Sigmoid colon (tissue), 7 donors: ENCODE results near the gene ACAA2. TPM values are rescaled to one million over a fixed set of nuclear protein-coding genes. Genes with fewer than 3 reads are reported as not detected.

Experiments used
- DNase-seq: peaks from one replicate; pipeline ENCODE4 v3.0.0-alpha.2; 2019
- H3K27ac ChIP-seq, 4 donors: fragments of 200-600 bp; sonication (generic); one replicate each; pipeline ENCODE4 v1.5.1; 2016 to 2019; ENCODE audit warnings: mild to moderate bottlenecking in 1 of 4
- H3K27me3 ChIP-seq, 3 donors: fragments of 200-600 bp; sonication (generic); one replicate each; pipeline ENCODE4 v1.5.1; 2019; ENCODE audit warnings: mild to moderate bottlenecking in 1 of 3
- H3K36me3 ChIP-seq, 4 donors: fragments of 200-600 bp; sonication (generic); one replicate each; pipeline ENCODE4 v1.5.1; 2016 to 2019
- H3K4me1 ChIP-seq, 4 donors: fragments of 200-600 bp; sonication (generic); one replicate each; pipeline ENCODE4 v1.5.1; 2017 to 2019
- H3K4me3 ChIP-seq, 4 donors: fragments of 200-600 bp; sonication (generic); one replicate each; pipeline ENCODE4 v1.5.1; 2017 to 2019; ENCODE audit warnings: mild to moderate bottlenecking in 2 of 4, moderate library complexity in 1 of 4
- H3K9me3 ChIP-seq, 4 donors: fragments of 200-600 bp in 3 of 4; sonication (generic) in 3 of 4; one replicate each; pipeline versions ENCODE4 v1.5.1 to v1.6.1; 2013 to 2019
- EP300 ChIP-seq, 4 donors: sonication (generic); formaldehyde crosslinking; IDR thresholded peaks; one replicate each; pipeline ENCODE4 v1.6.1; 2017; ENCODE audit warnings: antibody characterized with exemption in 4 of 4
- POLR2A ChIP-seq, 2 donors: fragments of 450-650 bp; IDR thresholded peaks; one replicate each; pipeline ENCODE4 v1.6.1; 2016; ENCODE audit warnings: antibody characterized with exemption in 2 of 2, mild to moderate bottlenecking in 2 of 2, moderate library complexity in 2 of 2
- POLR2AphosphoS5 ChIP-seq, 4 donors: sonication (generic); formaldehyde crosslinking; IDR thresholded peaks; one replicate each; pipeline ENCODE4 v1.6.1; 2017; ENCODE audit warnings: antibody characterized with exemption in 4 of 4
- WGBS, 2 donors: extraction: QIAGEN DNeasy Blood & Tissue Kit; methylation state at CpG; one replicate each; pipeline ENCODE4 v1.1.7; 2013; 5-methylcytosine and 5-hydroxymethylcytosine counted together
- intact Hi-C: fragments of 100-400 bp; cut with DNase I; formaldehyde crosslinking; loops from one replicate; pipeline ENCODE4 v1.15.1; 2023
- polyA plus RNA-seq, 3 donors: library from polyadenylated mRNA; stranded (reverse); fragments of 200-250 nt; gene quantifications; one replicate each; pipeline ENCODE4 v1.2.3, GENCODE V29; 2013
- small RNA-seq, 3 donors: library from RNA; depleted of rRNA; stranded (forward); fragments of <200 nt; gene quantifications; one replicate each; pipeline ENCODE3, GENCODE V24; 2016
- total RNA-seq, 4 donors: library from RNA; depleted of rRNA; stranded (reverse); fragments of >200 nt; gene quantifications; one replicate each; pipeline ENCODE4 v1.1.0, GENCODE V29; 2016
- TF ChIP-seq, protein P1 (sequence below), 4 experiments: fragments of 450-650 bp in 3 of 4; fragments of 200-600 bp in 1 of 4; IDR thresholded peaks; one replicate each; pipeline ENCODE4 v1.5.1; 2016 to 2019; ENCODE audit warnings: antibody characterized with exemption in 4 of 4, mild to moderate bottlenecking in 3 of 4, moderate library complexity in 2 of 4
- donor health status: healthy with polysubstance abuse.
- donor health status: Bipolar disorder and iron deficiency.
- donor health status: healthy.

The ACAA2 gene
- total and polyA plus RNA-seq, 7 donors = 61.8 to 478 (median 87.7) TPM

DNA sequence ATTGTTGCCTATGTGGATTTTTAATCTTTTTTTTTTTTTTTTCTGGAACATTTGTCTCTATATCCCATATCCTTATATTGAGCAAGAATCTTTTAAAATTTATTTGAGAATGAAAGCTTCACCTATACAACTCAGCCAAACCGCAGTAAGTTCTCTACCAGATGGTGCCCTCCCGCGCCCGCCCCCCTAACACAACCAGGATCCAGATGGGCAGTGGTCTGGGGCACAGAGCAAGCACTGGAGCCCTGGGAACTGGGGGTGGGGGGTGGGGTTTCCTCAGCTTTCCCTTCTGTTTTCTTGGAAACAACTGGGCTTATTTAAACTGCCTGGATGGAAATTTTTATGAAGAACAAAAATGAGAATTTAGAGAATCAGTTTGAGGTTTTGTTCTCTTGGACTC is 74.6 kb downstream of the ACAA2 start:
- no peak for DNase-seq
- no peaks in the 10 kb centered on the region for H3K4me1 ChIP-seq
- TF ChIP-seq POLR2AphosphoS5 (IDR thresholded peaks at IDR 0.05) = no peak
- no peak for TF ChIP-seq POLR2A (IDR thresholded peaks at IDR 0.05)
- no peak for TF ChIP-seq EP300 (IDR thresholded peaks at IDR 0.05)
- TF ChIP-seq, protein P1, sequence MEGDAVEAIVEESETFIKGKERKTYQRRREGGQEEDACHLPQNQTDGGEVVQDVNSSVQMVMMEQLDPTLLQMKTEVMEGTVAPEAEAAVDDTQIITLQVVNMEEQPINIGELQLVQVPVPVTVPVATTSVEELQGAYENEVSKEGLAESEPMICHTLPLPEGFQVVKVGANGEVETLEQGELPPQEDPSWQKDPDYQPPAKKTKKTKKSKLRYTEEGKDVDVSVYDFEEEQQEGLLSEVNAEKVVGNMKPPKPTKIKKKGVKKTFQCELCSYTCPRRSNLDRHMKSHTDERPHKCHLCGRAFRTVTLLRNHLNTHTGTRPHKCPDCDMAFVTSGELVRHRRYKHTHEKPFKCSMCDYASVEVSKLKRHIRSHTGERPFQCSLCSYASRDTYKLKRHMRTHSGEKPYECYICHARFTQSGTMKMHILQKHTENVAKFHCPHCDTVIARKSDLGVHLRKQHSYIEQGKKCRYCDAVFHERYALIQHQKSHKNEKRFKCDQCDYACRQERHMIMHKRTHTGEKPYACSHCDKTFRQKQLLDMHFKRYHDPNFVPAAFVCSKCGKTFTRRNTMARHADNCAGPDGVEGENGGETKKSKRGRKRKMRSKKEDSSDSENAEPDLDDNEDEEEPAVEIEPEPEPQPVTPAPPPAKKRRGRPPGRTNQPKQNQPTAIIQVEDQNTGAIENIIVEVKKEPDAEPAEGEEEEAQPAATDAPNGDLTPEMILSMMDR (IDR thresholded peaks at IDR 0.05) = no peak
- H3K36me3 ChIP-seq = no peaks in the 10 kb centered on the region
- H3K27me3 ChIP-seq = no peaks in the 10 kb centered on the region
- H3K4me3 ChIP-seq = no peak overlapping the region
- 95% methylated on average over 4 of the region's 4 CpGs for WGBS, 2 donors
- no peak overlapping the region for H3K27ac ChIP-seq
- intact Hi-C loops = no loop called here
- H3K9me3 ChIP-seq = no peaks in the 10 kb centered on the region

DNA sequence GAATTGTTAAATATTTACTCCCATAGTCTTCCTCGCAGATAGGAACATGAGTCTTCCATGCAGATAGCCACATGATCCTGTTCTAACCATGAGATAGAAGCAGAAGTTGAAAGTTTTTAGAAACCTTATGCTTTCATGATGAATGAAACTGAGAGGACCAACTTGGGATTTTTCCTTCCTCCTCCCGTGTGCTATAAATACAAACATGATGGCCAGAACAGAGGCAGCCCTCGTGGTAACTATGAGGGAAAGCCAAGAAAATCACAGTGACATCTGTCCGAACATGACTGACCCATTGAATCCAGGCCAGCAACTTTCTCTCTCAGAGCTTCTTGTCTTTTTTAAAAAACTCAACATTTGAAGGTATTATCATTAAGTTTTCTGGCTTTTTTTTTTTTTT is 78.5 kb downstream of the ACAA2 start:
- Histone ChIP-seq H3K27me3 (no peaks in the 10 kb centered on the region), H3K36me3 (no peaks in the 10 kb centered on the region), H3K4me1 (no peaks in the 10 kb centered on the region), H3K27ac (no peak overlapping the region), H3K9me3 (no peaks in the 10 kb centered on the region), H3K4me3 (no peak overlapping the region)
- intact Hi-C loops = no loop called here
- TF ChIP-seq EP300 (IDR thresholded peaks at IDR 0.05) (no peak), POLR2AphosphoS5 (IDR thresholded peaks at IDR 0.05) (no peak), POLR2A (IDR thresholded peaks at IDR 0.05) (no peak)
- TF ChIP-seq, protein P1 (IDR thresholded peaks at IDR 0.05) = no peak
- DNase-seq = no peak
- WGBS, 2 donors = 74 to 80% methylated on average over 4 of the region's 4 CpGs

DNA sequence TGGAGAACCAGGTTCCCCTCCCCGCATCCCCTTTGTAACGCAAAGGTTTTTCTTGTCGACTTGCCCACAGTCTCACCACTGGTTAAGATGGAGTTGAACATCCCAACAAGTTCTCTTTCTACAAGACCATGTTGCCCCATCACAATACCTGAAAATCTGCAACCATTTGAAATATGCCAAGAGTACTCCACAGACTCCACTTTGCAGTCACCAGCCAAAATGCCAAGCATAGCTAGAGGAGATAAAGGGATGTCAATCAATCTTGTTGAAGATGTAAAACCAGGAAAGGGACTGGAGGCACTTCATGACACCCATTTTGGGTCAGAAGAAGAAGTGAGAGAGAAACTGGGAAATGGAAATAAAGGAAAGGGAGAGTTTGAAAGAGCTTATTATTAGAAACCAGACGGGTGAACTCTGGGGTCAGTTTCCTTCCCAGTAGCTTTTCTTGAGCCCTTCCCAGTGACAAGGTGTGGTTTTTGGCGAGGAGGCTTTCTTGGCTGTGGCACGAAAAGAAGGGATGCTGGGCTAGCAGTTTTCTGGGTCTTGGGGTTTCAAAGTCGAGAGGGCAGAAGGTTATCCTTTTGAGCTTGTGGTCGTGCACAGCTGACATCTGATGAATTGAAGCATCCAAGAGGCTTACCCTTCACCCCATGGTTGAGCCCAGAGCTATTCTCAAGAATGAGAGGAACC is 79.3 kb downstream of the ACAA2 start:
- no peaks in the 10 kb centered on the region for H3K27me3 ChIP-seq
- H3K36me3 ChIP-seq = no peaks in the 10 kb centered on the region
- intact Hi-C loops = no loop called here
- H3K4me1 ChIP-seq = no peaks in the 10 kb centered on the region
- H3K9me3 ChIP-seq = no peaks in the 10 kb centered on the region
- 69 to 79% methylated on average over 8 of the region's 8 CpGs for WGBS, 2 donors
- no peak for DNase-seq
- H3K4me3 ChIP-seq = no peak overlapping the region
- no peak overlapping the region for H3K27ac ChIP-seq
- TF ChIP-seq POLR2A (IDR thresholded peaks at IDR 0.05) (no peak), EP300 (IDR thresholded peaks at IDR 0.05) (no peak), POLR2AphosphoS5 (IDR thresholded peaks at IDR 0.05) (no peak)
- TF ChIP-seq, protein P1 (IDR thresholded peaks at IDR 0.05) = no peak

DNA sequence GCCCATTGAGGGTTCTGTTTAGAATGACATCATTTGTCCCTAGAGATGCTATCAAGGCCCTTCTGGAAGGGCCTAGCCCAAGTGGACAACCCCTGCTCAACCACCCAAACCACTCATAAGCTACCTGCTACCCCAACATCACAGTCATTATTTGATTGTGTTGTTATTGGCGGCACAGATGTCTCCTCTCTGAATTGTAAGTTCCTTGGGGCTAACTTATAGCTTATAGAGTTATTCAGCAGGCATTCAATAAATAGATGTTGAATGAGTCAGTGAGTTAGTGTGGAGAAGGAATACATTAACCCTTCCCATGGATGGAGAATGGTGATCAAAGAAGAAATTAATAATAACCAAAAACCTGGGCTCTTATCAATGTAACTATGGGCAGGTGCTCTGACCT is 80.0 kb downstream of the ACAA2 start:
- Histone ChIP-seq H3K9me3 (no peaks in the 10 kb centered on the region), H3K27me3 (no peaks in the 10 kb centered on the region), H3K4me1 (no peaks in the 10 kb centered on the region), H3K36me3 (no peaks in the 10 kb centered on the region), H3K27ac (no peak overlapping the region), H3K4me3 (no peak overlapping the region)
- intact Hi-C loops = no loop called here
- TF ChIP-seq POLR2AphosphoS5 (IDR thresholded peaks at IDR 0.05) = no peak
- TF ChIP-seq POLR2A (IDR thresholded peaks at IDR 0.05) = no peak
- no peak for TF ChIP-seq EP300 (IDR thresholded peaks at IDR 0.05)
- TF ChIP-seq, protein P1 (IDR thresholded peaks at IDR 0.05) = no peak
- WGBS, 2 donors = 88 to 96% methylated on average over 1 of the region's 1 CpG
- no peak for DNase-seq

Small RNA genes within 50 kb of the gene (small RNA-seq; reads per million reads assigned to genes)
- gene RF00283 (0 reads per million in 3 donors), gene SCARNA17 (0 reads per million in 3 donors)
